HG02840 (cell line): ENCODE data around the gene RNF141.
A peak's percentile ranks its signal among the peaks of the same experiment; 100 is the strongest.

ENCODE experiments used
- ATAC-seq: cut with Tn5 transposase; IDR thresholded peaks from one replicate; pipeline ENCODE4 v1.9.1; 2021; ENCODE audit warnings: mild to moderate bottlenecking, moderate library complexity, moderate number of reproducible peaks; ENCODE audit not compliant: unreplicated experiment, low FRiP score

RNF141 gene

DNA sequence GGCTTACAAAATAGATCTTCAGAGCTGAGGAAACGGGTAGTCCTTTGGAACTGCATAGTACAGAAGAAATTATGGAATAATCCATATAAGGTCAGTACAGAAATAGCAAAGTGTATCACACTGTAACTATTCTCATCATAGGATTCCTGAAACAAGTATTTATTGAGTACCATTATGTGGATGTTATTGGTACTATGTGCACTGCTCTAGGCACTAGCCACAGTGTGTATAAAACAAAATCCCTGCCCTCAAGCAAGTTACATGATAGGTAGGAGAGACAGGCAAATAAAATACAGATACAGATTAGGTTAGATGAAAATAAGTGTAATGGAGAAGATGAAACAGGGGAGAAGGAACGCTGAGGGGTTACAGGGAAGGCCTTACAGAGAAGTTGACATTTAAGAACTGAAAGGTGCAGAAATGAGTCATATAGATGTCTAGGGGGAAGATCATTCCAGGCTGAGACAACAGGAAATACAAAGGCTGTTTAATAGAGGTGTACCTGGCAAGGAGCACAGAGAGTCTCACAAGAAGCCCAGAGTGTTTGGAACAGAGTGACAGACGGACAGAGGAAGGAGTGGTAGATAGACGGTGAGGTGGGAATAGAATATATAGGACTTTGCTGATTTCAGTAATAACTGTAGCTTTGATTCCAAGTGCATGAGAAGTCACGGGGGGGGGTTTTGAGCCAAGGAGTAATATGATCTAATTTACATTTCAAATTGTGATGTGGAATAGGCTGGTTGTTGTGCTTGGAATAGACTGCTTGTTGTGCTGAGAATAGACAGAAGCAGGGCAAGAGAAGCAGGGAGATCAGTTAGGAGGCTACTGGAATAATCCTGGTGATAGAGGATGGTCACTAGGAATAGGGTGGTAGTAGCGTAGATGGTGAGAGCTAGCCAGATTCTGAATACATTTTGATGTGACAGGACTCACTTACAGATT lies 13.7 kb downstream of the RNF141 start:
- ATAC-seq: peak; percentile 62

DNA sequence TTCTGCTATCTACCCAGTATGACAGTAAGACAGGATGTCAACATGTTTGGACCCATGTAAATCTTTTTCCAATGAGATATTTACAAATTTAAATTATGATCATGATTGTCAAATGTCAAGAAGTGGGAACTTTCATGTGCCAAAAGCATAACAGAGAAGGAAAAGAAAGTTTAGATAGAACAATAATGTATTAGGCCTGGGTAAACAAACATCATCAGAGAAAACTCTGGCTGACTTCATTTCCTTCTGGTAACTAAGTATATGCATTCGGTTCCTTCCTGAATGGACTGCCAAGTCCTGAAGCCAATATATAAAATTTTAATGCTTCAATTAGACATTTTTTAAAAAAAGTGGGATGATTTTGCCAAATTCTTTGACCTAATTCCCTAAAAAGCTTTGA lies 16.5 kb downstream of the RNF141 start:
- no peak for ATAC-seq

DNA sequence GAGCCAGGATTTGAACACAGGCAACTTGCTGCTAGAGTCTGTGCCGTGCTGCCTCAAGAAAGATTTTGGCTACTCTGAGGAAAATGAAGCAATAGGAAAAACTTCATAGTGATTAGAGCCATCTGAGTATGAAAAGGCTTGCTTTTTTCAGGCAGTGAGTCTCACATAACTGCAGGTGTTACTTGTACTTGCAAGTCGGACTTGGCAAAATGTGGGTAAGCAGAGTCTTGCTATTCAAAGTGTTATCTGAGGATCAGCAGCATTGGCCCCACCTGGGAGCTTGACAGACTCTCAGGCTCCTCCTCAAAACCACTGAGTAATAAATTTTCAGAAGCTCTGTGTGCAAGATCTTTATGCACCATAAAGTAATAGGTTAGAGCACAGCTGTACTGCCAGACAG lies 18.1 kb downstream of the RNF141 start:
- ATAC-seq: no peak

DNA sequence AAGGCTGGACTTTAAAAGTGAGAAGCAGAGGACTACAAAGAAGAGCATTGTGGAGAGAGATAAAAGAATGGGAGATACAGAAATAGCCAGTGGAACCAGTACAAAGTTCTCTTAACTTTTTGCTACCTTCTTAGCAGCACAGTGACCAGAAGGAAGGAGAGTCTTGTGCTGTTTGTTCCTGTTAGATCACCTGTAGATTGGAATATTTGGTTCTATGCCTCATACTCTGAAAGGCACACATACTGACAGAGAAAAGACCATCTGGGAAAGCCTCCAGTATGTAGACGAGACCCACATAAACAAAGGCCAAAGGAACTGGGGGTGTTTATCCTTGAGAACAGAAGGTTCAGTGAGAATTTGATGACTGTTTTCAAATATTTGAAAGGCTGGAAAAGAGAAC lies 18.7 kb downstream of the RNF141 start:
- no peak for ATAC-seq

DNA sequence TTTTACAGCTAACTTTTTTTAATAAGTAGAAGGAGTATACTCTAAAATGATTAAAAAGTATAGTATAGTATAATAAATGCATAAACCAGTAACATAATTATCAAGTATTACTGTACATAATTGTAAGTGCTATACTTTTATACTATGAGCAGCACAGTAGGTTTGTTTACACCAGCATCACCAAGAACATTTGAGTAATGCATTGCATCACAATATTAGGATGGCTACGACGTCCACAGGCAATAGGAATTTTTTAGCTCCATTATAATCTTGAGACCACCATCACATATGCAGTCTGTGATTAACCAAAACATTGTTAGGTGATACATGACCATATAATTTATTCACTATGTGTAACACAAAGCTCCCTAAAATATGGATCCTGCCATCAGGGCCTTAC lies 20.4 kb downstream of the RNF141 start:
- no peak for ATAC-seq

DNA sequence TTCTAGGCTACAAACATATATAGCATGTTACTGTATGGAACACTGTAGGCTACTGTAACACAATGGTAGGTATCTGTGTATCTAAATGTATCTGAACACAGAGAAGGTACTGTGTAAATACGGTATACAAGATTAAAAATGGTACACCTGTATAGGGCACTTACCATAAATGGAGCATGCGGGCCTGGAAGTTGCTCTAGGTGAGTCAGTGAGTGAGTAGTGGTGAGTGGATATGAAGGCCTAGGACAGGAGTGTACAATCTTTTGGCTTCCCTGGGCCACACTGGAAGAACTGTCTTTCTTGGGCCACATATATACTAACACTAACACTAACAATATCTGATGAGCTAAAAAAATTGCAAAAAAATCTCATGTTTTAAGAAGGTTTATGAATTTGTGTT lies 21.4 kb downstream of the RNF141 start:
- ATAC-seq: no peak

DNA sequence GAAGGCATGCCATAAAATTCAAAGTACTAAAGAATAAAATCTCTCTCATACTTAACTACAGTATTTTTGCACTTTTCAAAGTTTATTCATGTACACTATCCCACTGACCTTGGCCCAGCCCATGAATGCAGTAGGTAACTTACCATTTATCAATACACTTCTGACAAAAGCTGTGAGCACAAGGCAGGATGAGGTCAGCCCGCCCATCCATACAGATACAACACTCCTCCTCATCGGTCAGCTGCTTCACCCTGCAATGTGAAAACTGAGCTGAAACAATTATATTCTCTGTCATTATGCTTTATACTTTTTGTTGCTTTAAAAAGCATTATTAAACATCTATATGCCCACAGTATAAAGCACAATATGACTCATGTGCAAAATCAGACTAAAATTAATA lies 22.1 kb downstream of the RNF141 start:
- ATAC-seq: no peak

DNA sequence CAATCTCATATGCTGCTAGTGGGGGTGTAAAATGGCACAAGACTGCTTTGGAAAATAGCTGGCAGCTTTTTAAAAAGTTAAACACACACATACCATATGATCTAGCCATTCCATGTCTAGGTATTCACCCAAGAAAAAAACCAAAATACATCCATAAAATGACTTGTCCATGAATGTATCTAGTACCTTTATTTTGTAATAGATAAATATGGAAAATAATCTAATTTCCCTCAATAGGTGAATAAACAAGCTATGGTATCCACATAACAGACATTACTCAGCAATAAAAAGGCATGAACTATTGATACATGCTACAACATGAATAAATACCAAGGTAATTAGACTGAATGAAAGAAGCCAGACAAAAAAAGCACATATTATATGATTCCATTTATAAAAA lies 22.9 kb downstream of the RNF141 start:
- ATAC-seq: no peak

DNA sequence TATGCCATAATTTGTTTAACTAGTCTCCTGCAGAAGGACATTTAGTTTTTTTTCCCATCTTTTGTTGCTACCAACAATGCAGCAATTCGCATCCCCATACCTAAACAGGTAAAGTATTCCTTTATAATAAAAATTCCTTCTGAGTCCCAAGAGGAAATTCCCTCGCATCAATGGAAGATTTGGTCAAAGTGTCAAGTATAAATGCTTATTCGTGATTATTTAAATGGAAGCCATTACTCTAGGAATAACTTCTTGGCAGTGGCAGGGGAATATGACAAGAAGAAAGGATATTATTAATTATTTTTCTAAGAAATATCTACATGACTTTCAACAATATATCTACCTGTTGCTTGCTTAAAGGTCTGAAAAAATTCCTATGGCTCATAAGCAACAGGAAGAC lies 25.6 kb downstream of the RNF141 start:
- ATAC-seq: no peak

DNA sequence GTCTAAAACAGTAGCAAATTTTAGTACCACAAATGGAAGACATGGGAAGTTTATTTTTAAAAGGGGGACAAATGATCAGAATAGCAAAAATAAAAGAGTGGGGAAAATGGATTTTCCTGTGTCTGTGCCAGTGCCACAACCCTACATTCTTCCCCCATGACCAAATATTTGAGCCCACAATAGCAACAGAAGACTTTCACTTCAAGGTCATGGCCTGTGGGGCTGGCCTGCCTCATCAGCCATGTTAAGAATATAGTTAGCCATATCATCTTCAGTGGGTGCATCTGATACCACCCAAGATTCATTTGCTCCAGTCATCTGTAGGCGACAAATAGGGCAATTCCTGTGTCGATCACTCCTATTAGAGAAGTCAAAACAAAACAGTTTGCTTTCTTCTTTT lies 26.3 kb downstream of the RNF141 start:
- no peak for ATAC-seq

DNA sequence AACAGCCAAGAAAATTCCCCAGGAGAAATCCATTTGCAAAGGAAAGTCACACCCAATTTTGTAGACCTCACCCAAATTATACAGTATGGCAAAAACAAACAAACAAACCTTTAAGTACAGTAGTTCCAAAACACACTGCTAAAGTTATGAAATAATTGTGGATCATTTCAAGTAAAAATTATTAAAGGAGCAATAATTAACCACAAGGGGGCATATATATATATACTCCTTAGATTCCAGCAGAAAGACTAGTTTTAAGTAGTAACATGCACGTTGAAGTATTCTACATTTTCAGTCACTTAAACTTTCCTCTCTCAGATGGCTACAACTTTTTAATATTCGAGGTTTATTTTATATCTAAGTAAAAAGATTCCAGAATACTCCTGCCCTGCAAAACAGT lies 26.8 kb downstream of the RNF141 start:
- ATAC-seq: no peak

DNA sequence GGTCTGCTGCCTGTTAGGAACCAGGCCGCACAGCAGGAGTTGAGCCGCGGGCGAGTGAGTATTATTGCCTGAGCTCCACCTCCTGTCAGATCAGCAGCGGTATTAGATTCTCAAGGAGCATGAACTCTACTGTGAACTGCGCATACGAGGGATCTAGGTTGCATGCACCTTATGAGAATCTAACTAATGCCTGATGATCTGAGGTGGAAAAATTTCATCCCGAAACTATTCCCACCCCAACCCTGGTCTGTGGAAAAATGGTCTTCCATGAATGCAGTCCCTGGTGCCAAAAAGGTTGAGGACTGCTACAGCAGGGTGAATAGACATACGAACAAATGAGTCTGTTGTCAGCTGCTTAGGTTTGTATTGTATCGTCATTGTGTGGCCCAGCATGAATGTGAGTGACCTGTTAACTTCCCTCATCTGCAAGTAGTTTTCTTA lies 29.8 kb downstream of the RNF141 start:
- ATAC-seq: no peak

DNA sequence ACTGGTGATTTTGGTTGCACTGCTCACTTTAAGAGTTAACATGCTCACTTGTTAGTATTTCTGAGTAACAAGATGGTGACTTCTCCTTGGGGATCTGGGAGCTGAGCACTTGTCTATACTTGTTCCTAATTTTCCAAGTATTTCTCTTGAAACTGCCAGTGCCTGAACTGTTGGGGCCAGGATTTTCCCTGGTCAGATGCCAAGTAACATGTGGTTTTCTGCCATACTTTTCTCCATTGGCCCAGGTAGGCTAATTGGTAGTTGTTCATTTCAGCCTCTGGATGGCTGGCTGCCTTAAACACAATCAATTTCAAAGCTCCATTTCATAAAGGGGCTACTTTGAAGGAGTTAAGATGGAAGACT lies 35.0 kb downstream of the RNF141 start:
- ATAC-seq: no peak

DNA sequence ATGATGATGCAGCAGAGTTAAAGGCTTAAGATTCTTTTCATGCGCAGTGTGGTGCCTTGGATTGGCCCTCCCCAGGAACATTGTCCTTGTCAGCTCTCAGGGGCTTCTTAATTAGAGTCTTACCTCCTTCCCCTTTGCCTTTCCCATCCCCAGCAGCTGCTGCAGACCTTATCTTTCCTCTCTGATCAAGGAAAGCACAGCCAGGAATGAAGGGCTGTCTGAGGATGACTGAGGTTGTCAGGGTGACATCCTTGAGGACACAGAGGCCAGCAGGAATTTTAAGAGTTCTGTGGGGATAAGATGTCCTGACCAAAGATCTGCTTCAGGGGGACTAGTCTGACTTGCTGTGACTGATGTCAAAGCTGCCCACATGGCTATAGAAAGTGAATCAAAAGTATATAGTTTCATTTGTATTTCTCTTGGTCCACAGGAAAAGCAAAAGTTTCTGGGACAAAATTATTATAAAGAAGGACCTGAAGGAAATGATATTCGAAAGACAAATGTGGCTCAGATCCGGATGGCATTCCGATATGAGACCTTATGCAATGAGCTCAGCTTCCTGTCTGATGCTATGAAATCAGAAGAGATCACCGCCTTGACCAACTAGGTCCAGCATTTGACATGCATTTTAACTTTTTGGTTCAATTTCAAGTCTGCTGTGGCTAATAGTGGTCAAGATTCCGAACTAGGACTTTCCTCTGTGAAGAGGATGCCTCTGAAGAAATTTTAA lies 35.5 kb downstream of the RNF141 start:
- no peak for ATAC-seq

DNA sequence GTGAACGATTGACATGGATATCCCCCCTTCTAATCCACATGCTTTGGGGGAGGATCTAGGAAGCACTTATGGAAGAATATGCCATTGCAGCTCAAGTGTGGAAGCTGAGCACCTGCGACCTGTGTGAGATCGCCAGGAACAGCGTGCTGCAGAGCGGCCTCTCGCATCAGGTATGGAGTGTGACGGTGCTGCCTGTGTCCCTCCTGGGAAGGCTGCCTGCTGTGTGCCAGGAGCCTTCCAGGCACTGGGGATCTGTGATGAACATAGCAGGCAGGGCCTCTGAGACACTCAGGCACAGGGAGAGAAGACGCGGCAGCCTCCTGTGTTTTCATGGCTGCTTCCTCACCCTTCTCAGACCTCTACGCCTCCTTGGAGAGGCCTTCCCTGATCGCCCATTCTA lies 36.5 kb downstream of the RNF141 start:
- no peak for ATAC-seq

DNA sequence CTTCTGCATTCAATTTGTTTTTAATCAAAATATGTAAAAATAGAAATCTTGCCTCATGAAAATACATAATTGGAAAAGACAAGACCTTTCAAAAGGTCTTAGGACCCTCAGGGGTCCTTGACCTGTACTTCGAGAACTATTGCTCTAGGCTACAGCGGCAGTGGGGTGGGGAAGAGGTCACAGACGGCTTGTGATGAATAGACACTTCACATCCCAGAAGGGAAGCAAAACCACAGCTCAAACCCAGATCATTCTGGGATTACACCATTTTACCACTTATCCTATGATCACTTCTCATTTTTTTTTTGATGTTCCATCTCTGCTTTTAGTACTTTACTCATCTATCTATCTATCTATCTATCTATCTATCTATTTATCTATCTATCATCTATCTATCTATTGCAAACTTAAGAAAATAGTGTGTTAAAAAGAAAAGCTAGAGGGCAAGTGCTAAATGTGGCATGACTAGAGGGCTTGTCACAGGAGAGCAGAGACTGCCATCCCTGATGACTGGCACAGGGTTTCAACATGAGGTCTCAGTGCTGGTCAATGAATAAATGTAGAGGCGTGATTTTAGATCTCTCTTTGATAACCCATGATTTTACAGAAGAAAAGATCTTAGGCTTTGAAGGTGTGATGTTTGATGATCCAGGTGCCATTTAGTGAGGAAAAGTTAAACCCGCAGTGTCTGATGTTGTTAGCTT lies 37.1 kb downstream of the RNF141 start:
- no peak for ATAC-seq

DNA sequence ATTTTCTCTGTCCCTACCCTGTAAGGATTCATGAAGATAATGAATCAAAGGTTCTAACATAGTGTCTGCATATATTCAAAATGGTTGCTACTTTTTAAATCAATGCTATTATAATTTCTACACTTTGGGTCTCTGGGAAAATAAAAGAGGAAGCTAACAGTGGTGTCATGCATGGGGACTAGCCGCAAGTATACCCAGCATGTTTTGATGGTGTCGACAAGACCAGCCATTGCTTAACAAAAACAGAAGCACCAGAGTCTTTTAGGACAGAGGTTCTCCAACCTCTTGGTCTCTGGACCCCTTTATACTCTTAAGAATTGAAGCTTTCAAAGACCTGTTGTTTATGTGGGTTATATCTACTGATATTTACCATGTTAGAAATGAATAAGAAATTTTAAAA lies 37.8 kb downstream of the RNF141 start:
- no peak for ATAC-seq

DNA sequence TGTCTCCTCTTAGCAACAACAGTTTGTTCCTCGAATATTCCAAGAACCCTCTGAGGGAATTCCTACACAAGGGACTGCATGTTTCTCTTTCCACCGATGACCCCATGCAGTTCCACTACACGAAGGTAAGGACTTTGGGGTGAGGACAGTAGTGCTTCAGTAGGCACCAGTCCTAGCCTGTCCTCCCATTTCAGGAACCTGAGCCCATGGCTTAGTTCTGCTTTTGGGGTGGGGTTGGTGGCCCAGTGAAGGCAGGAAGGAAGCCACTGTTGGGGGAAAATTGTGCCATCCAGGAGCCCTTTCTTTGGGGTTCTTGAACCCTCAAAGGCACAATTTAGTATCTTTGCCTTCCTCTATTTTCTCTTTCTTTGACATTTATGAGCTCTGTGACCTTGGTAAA lies 38.2 kb downstream of the RNF141 start:
- no peak for ATAC-seq

DNA sequence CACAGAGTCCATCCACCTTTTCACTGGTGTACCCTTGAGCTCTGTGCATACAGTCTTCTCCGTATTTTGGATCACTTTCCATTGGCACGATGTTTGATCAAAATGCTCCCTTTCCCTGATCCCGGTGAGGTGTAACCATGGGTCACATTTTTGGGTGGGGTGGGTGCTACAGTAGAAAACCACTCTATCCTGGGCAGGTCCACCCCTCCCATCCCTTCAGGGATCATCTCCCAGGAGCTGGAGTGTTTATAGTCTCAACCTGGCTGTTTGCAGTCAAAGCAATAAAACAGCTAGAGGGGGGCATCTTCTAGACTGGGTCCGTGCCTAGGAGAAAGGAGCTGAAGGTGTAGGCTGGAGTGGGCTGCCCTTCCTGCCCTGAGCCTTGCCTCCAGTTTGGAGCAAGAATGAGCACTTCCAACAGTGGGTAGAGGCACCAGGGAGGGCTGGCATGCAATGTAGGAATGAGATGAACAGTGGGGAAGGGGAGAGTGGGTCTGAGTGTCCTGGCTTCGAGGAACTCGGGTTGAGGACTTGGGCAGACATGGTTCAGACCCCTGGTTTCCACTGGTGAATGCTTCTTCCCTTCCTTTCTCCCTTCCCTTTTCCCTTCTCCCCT lies 38.8 kb downstream of the RNF141 start:
- ATAC-seq: no peak

DNA sequence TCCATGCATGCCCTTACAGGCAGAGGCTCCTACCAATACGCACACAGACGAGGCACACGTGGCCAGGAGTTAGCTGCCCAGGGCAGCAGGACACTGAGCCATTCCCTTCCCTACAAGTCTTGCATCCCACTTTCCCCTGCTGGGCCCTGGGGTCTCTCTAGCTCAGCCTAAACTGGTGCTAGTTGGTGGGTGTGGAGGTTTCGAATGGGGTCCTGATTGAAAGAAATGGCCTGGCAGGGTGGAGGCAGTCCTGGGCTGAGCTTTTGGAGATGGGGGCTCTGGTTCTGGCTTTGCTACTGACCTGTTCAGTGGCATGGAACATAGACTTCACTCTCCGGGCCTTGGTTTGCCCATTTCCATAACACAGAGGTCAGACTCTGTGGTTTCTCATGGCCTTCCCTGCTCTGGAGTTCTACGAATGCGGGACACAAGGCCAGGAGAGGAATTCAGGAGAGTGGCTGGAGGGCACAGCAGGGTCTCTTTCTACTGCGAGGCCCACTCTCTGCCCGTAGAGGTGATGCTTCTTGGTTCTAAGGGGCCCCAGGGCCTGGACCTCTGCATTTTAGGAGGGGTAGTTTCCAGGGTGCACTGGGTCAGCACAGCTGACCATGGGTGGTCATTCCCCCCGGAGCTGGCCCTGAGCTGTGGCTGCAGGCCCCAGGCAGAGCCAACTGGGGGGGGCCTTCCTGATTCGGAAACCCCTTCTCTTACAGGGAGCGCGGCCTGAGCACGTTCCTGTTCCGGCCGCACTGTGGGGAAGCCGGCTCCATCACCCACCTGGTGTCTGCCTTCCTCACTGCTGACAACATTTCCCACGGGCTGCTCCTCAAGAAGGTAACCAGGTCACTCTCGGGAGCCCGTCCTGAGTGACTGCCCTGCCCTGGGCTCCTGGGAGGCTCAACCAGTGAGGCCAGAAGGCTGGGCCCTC lies 40.0 kb downstream of the RNF141 start:
- ATAC-seq: no peak
